Osteoblast (primary cell): Measurements from ENCODE around the gene PRELP. TPM values are rescaled to one million over a fixed set of nuclear protein-coding genes. Genes with fewer than 3 reads are reported as not detected.

Experiments
- DNase-seq: peaks from one replicate; pipeline ENCODE4 v3.0.0; 2011; ENCODE audit warnings: low spot score, mixed read lengths; ENCODE audit not compliant: insufficient read length; ENCODE audit errors: missing footprints
- H2AFZ ChIP-seq: 2 replicates; pipeline ENCODE4 v1.6.0; 2011; ENCODE audit warnings: mild to moderate bottlenecking, low read length
- H3K27ac ChIP-seq: 2 replicates; pipeline ENCODE4 v1.5.1; 2011; ENCODE audit warnings: mild to moderate bottlenecking, low read depth, low read length, moderate library complexity
- H3K27me3 ChIP-seq: 2 replicates; pipeline ENCODE4 v1.6.0; 2012; ENCODE audit warnings: mild to moderate bottlenecking, control low read depth, inconsistent platforms, low read length, moderate library complexity; ENCODE audit not compliant: insufficient read depth
- H3K36me3 ChIP-seq: 2 replicates; pipeline ENCODE4 v1.5.1; 2011; ENCODE audit warnings: mild to moderate bottlenecking, low read length, control low read depth, moderate library complexity; ENCODE audit not compliant: insufficient read depth
- H3K4me1 ChIP-seq: 2 replicates; pipeline ENCODE4 v1.5.1; 2011; ENCODE audit warnings: mild to moderate bottlenecking, low read length, control low read depth, moderate library complexity; ENCODE audit not compliant: insufficient read depth
- H3K4me2 ChIP-seq: 2 replicates; pipeline ENCODE4 v1.6.0; 2011; ENCODE audit warnings: mild to moderate bottlenecking, low read length; ENCODE audit not compliant: insufficient read depth
- H3K4me3 ChIP-seq: fragments of 200-600 bp; sonication (generic); 3 replicates; pipeline ENCODE4 v1.5.1; 2012; ENCODE audit warnings: mild to moderate bottlenecking, low read length, inconsistent platforms; ENCODE audit not compliant: insufficient read depth
- H3K79me2 ChIP-seq: 2 replicates; pipeline ENCODE4 v1.6.0; 2012; ENCODE audit warnings: mild to moderate bottlenecking, low read length, control low read depth, inconsistent platforms; ENCODE audit not compliant: insufficient read depth
- H3K9me3 ChIP-seq: 2 replicates; pipeline ENCODE4 v1.5.1; 2011; ENCODE audit warnings: low read depth, low read length, control low read depth
- H4K20me1 ChIP-seq: 2 replicates; pipeline ENCODE4 v1.6.0; 2012; ENCODE audit warnings: mild to moderate bottlenecking, low read length, control low read depth; ENCODE audit not compliant: insufficient read depth
- CTCF ChIP-seq: IDR thresholded peaks from 2 replicates; pipeline ENCODE4 v1.5.1; 2011; ENCODE audit warnings: mild to moderate bottlenecking, low read depth, low read length, moderate library complexity; ENCODE audit errors: extremely low read depth
- total RNA-seq: library from RNA; depleted of rRNA; stranded (reverse); fragments of >200 nt; gene quantifications from 2 replicates; pipeline ENCODE4 v1.2.3, GENCODE V29; 2012

PRELP gene
- total RNA-seq, 1 donor, result 0.36 TPM

GRCh38 chr1:203493901-203494300 lies 18.3 kb downstream of the PRELP start, which contains the start of gene OPTC:
Gene OPTC (plus strand): TSS chr1:203494153. CDS start chr1:203496006, 1,853 bp downstream.
- H4K20me1 ChIP-seq, result no peaks in the 10 kb centered on the region
- TF ChIP-seq CTCF, result no peak

GRCh38 chr1:203495845-203496244 lies 20.2 kb downstream of the PRELP start:
- H2AFZ ChIP-seq, result no peak overlapping the region
- H3K27ac ChIP-seq, result no peak overlapping the region
- no peaks in the 10 kb centered on the region for H3K4me1 ChIP-seq
- H3K4me3 ChIP-seq, result no peak overlapping the region
- no peaks in the 10 kb centered on the region for H4K20me1 ChIP-seq
- TF ChIP-seq CTCF, result no peak
- H3K36me3 ChIP-seq, result no peaks in the 10 kb centered on the region
- no peaks in the 10 kb centered on the region for H3K79me2 ChIP-seq
- DNase-seq, result no peak
- peaks cover 16% of the 10 kb centered on the region for H3K27me3 ChIP-seq
- no peaks in the 10 kb centered on the region for H3K9me3 ChIP-seq
- no peak overlapping the region for H3K4me2 ChIP-seq

More at GRCh38 chr1:203493901-203494300, 18.3 kb downstream of the PRELP start, which contains the start of gene OPTC:
- Histone ChIP-seq H3K36me3 (no peaks in the 10 kb centered on the region), H2AFZ (no peak within 1 kb of the TSS), H3K9me3 (no peaks in the 10 kb centered on the region), H3K4me3 (no peak within 1 kb of the TSS), H3K4me1 (no peaks in the 10 kb centered on the region), H3K27me3 (peaks cover 27% of the 10 kb centered on the region), H3K79me2 (no peaks in the 10 kb centered on the region), H3K4me2 (no peak within 1 kb of the TSS), H3K27ac (no peak within 1 kb of the TSS)
- DNase-seq, result no peak

- DNase-seq, result no peak
- no peaks in the 10 kb centered on the region for H3K4me1 ChIP-seq
- no peaks in the 10 kb centered on the region for H3K9me3 ChIP-seq
- H3K79me2 ChIP-seq, result no peaks in the 10 kb centered on the region
- H3K27ac ChIP-seq, result no peak overlapping the region
- H3K27me3 ChIP-seq, result peaks cover 2% of the 10 kb centered on the region
- no peak overlapping the region for H3K4me2 ChIP-seq
- no peaks in the 10 kb centered on the region for H4K20me1 ChIP-seq
- TF ChIP-seq CTCF, result no peak
- H3K4me3 ChIP-seq, result no peak overlapping the region
- H2AFZ ChIP-seq, result no peak overlapping the region
- no peaks in the 10 kb centered on the region for H3K36me3 ChIP-seq
Measured at GRCh38 chr1:203497269-203497777, 21.7 kb downstream of the PRELP start.

- no peaks in the 10 kb centered on the region for H3K27me3 ChIP-seq
- no peak for DNase-seq
- TF ChIP-seq CTCF, result no peak
- H3K36me3 ChIP-seq, result no peaks in the 10 kb centered on the region
- H3K27ac ChIP-seq, result no peak overlapping the region
- H3K79me2 ChIP-seq, result no peaks in the 10 kb centered on the region
- no peak overlapping the region for H3K4me2 ChIP-seq
- H4K20me1 ChIP-seq, result no peaks in the 10 kb centered on the region
- no peak overlapping the region for H3K4me3 ChIP-seq
- peaks cover under 1% of the 10 kb centered on the region for H3K4me1 ChIP-seq
- no peak overlapping the region for H2AFZ ChIP-seq
- H3K9me3 ChIP-seq, result no peaks in the 10 kb centered on the region
Measured at GRCh38 chr1:203499643-203500278, 24.2 kb downstream of the PRELP start.
